Bronchial epithelial cell (primary cell): ENCODE data around the gene CAMTA1. TPM values are rescaled to one million over a fixed set of nuclear protein-coding genes. Genes with fewer than 3 reads are reported as not detected.
A peak's percentile ranks its signal among the peaks of the same experiment; 100 is the strongest.

Source experiments
- DNase-seq: peaks from one replicate; pipeline ENCODE4 v3.0.0-alpha.2; 2010; ENCODE audit warnings: low read depth
- FAIRE-seq: peaks from 2 replicates; lab custom pipeline; 2011; peaks lifted over from hg19 to GRCh38; lab: Jason Lieb, UNC
- H3K27me3 ChIP-seq: 2 replicates; pipeline ENCODE4 v1.5.1; 2011; ENCODE audit warnings: low read length; ENCODE audit not compliant: control insufficient read depth, insufficient read depth
- H3K36me3 ChIP-seq: 2 replicates; pipeline ENCODE4 v1.5.1; 2011; ENCODE audit warnings: low read length; ENCODE audit not compliant: control insufficient read depth, insufficient read depth
- H3K4me3 ChIP-seq: 2 replicates; pipeline ENCODE4 v1.5.1; 2011; ENCODE audit warnings: mild to moderate bottlenecking, low read depth, low read length, control low read depth
- CTCF ChIP-seq: IDR thresholded peaks from 2 replicates; pipeline ENCODE4 v1.5.1; 2011; ENCODE audit warnings: mild to moderate bottlenecking, moderate library complexity, low read length, control low read depth, inconsistent platforms; ENCODE audit not compliant: insufficient read depth, severe bottlenecking
- total RNA-seq: library from RNA; depleted of rRNA; stranded (reverse); fragments of >200 nt; gene quantifications from 2 replicates; pipeline ENCODE4 v1.2.1, GENCODE V29; 2014

CAMTA1 gene
- total RNA-seq, 1 donor from 2014 or later, result 68.2 TPM

GRCh38 chr1:6922096-6922931, 137.1 kb downstream of the CAMTA1 start:
- peak; percentile 54 for DNase-seq
- H3K27me3 ChIP-seq, result peaks cover 2% of the 10 kb centered on the region
- no peak for FAIRE-seq
- H3K4me3 ChIP-seq, result no peak overlapping the region
- H3K36me3 ChIP-seq, result no peaks in the 10 kb centered on the region
- TF ChIP-seq CTCF, result no peak

- Histone ChIP-seq H3K4me3 (no peak overlapping the region), H3K27me3 (peaks cover 2% of the 10 kb centered on the region), H3K36me3 (no peaks in the 10 kb centered on the region)
- DNase-seq, result no peak
- FAIRE-seq, result no peak
- TF ChIP-seq CTCF, result no peak
These were observed 137.8 kb downstream of the CAMTA1 start for GRCh38 chr1:6923012-6923411.

GRCh38 chr1:6923416-6923815, 138.2 kb downstream of the CAMTA1 start:
- no peaks in the 10 kb centered on the region for H3K36me3 ChIP-seq
- H3K4me3 ChIP-seq, result no peak overlapping the region
- DNase-seq, result no peak
- no peak for FAIRE-seq
- H3K27me3 ChIP-seq, result peaks cover 2% of the 10 kb centered on the region
- TF ChIP-seq CTCF, result no peak

GRCh38 chr1:6923955-6924881, 139.0 kb downstream of the CAMTA1 start:
- no peak overlapping the region for H3K4me3 ChIP-seq
- no peak for TF ChIP-seq CTCF
- no peak for FAIRE-seq
- H3K36me3 ChIP-seq, result no peaks in the 10 kb centered on the region
- peaks cover 2% of the 10 kb centered on the region for H3K27me3 ChIP-seq
- no peak for DNase-seq

- no peaks in the 10 kb centered on the region for H3K36me3 ChIP-seq
- TF ChIP-seq CTCF, result no peak
- no peak for FAIRE-seq
- no peak overlapping the region for H3K4me3 ChIP-seq
- no peak for DNase-seq
- peaks cover 2% of the 10 kb centered on the region for H3K27me3 ChIP-seq
These were observed 139.6 kb downstream of the CAMTA1 start for GRCh38 chr1:6924891-6925290.
